ENCODE measurements around the gene CIT.

DNA sequence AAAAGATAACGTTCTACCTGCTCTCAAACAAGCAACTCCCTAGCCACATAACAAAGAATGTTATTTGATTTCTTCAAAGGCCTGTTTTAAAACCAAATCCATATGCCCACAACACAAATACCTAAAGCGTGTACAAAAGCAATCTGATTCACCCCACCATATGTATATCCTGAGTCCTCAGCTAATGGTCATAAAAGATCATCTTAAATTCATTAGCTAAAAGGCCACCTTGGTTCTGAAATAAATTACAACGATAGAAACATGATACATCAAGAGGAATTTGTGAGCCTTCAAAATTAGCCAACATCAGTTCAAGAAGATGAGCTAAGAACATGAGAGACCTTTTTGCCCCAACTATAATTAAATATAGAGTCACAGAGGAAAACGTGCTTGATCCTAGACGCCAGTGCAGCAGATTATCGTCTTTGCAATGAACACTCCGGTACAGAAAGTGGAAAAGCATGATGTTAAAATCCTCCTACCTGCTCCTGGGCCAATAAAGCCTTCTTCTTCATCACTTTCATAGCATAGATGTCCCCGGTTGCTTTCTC, 20.0 kb downstream of the CIT start:
- TF ChIP-seq POLR2A (IDR thresholded peaks at IDR 0.05): no peak
- TF ChIP-seq, protein P1, sequence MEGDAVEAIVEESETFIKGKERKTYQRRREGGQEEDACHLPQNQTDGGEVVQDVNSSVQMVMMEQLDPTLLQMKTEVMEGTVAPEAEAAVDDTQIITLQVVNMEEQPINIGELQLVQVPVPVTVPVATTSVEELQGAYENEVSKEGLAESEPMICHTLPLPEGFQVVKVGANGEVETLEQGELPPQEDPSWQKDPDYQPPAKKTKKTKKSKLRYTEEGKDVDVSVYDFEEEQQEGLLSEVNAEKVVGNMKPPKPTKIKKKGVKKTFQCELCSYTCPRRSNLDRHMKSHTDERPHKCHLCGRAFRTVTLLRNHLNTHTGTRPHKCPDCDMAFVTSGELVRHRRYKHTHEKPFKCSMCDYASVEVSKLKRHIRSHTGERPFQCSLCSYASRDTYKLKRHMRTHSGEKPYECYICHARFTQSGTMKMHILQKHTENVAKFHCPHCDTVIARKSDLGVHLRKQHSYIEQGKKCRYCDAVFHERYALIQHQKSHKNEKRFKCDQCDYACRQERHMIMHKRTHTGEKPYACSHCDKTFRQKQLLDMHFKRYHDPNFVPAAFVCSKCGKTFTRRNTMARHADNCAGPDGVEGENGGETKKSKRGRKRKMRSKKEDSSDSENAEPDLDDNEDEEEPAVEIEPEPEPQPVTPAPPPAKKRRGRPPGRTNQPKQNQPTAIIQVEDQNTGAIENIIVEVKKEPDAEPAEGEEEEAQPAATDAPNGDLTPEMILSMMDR (IDR thresholded peaks at IDR 0.05): no peak

Measured in Peyer's patch (tissue), 4 donors.